ENCODE results near the gene KIF3C. TPM values are rescaled to one million over a fixed set of nuclear protein-coding genes. Genes with fewer than 3 reads are reported as not detected.
A peak's percentile ranks its signal among the peaks of the same experiment; 100 is the strongest.

KIF3C gene
- total RNA-seq, 1 donor from 2014 or later, result 28.9 TPM

DNA sequence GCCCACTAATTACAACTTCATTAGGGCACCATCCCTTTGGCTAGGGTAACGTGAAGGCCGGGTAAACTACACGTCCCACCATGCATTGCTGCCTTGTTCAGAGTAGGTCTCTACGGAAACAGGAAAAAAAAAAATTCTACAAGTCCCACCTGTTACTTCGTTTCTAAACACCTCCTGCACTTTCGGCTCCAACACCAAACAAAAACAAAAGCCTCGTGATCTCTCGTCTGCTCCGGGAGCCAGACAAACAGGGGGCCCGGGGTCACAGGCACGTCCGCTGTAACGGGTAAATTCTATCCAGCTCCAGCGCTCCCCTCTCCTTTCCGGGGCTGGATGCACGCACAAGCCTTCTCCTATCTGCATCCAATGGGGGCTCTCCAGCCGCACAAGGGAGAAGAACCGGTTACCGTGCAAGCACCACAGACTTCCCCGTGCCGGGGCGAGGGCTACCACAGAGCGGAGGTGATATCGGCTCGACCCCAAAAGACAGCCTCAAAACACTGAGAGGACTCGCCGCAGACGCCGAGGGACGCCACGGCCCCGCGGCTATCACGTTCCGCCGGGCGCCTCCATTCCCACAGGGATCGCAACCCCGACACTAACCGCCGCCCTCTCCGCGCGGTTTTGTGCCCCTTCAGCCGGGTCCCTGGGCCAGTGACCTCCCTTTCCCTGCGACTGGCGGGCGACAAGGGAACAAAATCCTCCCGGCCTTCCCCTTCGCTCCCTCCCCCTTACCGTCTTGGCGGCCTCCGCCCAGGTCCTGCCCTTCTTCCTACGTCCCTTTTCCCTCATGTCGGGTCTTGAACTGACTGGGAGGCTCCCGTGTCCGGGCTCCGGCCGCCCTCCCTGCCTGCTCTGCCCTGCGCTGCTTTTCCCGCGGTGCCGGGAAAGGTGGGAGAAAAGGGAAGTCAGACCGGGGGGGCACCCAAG, 104.6 kb downstream of the KIF3C start:
- DNase-seq (ENCODE audit: low read depth), result peak; percentile 78

Other genes starting within 250 kb of the KIF3C start
- 4.7 and 20.1 TPM in 2 replicates for gene ASXL2, start 104.0 kb downstream of the KIF3C start, total RNA-seq
- 150 and 380 TPM in 2 replicates for gene RAB10, start 51.6 kb upstream of the KIF3C start, total RNA-seq
- 0.69 and 3.0 TPM in 2 replicates for gene GAREM2, start 190.6 kb upstream of the KIF3C start, total RNA-seq